ENCODE data around the gene SPSB4. TPM values are rescaled to one million over a fixed set of nuclear protein-coding genes. Genes with fewer than 3 reads are reported as not detected.

SPSB4 gene
- total RNA-seq, 1 donor from 2014 or later = 0.26 TPM

- no peak for TF ChIP-seq CTCF (IDR thresholded peaks at IDR 0.05; ENCODE audit: insufficient read depth, low read length, severe bottlenecking)
- no peak for FAIRE-seq
- no peak overlapping the region for H3K4me3 ChIP-seq (ENCODE audit: low read depth, low read length)
- no peaks in the 10 kb centered on the region for H3K36me3 ChIP-seq (ENCODE audit: control insufficient read depth, insufficient read depth, low read length)
- no peaks in the 10 kb centered on the region for H3K27me3 ChIP-seq (ENCODE audit: control insufficient read depth, insufficient read depth, low read length)
- DNase-seq (ENCODE audit: low read depth) = no peak
Measured at GRCh38 chr3:141073580-141073979, 22.4 kb downstream of the SPSB4 start.

DNA sequence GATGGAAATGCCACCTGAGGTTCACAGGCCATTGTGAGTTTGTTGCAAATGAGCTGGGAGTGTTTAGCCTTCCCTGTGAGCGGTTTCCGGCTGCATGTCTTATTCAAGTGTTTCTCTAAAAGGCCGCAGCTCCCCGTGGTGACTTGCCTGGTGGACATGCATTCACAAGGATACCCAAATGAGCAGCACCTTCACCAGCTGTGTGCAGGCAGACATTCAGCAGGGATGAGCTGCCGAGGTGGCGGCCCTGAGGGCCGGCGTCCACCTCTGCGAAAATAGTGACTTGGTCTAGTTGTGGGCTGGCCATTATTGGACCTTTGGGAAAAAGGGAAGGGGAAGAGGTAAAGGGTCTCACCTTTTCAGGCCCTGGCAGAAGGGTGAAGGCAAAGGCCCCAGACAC lies 23.4 kb downstream of the SPSB4 start:
- Histone ChIP-seq H3K4me3 (ENCODE audit: low read depth, low read length) (no peak overlapping the region), H3K27me3 (ENCODE audit: control insufficient read depth, insufficient read depth, low read length) (no peaks in the 10 kb centered on the region), H3K36me3 (ENCODE audit: control insufficient read depth, insufficient read depth, low read length) (no peaks in the 10 kb centered on the region)
- no peak for TF ChIP-seq CTCF (IDR thresholded peaks at IDR 0.05; ENCODE audit: insufficient read depth, low read length, severe bottlenecking)
- no peak for FAIRE-seq
- no peak for DNase-seq (ENCODE audit: low read depth)

DNA sequence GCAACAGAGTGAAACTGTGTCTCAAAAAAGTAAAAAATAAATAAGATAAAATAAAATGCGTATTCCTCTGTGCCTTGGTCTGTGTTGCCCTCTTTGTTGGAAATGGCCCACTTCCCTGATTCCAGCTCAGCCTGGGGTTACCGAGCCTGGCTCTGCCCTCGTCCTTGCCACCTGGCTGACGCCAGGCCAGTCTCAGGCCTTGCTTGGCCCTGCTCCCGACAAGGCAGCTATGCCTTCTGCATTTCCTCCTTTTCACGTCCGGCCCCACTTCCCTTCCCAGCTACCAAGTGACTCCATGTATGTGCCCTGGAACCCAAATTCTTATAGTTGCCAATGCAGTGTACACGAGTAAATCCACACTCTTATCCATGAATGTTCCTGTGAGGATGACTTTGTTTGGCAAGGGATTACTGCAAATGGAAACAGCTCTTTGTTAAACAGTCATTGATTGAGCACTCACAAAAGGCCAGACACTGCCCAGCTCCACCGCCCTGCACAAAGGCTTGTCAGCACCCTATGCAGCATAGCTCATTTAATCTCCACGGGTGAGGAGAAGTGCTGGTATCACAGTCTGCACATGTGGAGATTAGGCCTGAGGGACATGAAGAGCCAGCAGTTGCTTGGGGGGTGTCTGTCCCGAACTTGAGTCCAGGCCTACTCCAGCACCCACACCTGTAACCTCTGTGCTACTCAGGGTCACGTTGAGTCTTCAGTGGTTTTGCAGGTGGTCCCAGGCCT lies 25.1 kb downstream of the SPSB4 start:
- no peak for FAIRE-seq
- no peaks in the 10 kb centered on the region for H3K27me3 ChIP-seq (ENCODE audit: control insufficient read depth, insufficient read depth, low read length)
- TF ChIP-seq CTCF (IDR thresholded peaks at IDR 0.05; ENCODE audit: insufficient read depth, low read length, severe bottlenecking) = no peak
- H3K36me3 ChIP-seq (ENCODE audit: control insufficient read depth, insufficient read depth, low read length) = no peaks in the 10 kb centered on the region
- no peak for DNase-seq (ENCODE audit: low read depth)
- H3K4me3 ChIP-seq (ENCODE audit: low read depth, low read length) = no peak overlapping the region

DNA sequence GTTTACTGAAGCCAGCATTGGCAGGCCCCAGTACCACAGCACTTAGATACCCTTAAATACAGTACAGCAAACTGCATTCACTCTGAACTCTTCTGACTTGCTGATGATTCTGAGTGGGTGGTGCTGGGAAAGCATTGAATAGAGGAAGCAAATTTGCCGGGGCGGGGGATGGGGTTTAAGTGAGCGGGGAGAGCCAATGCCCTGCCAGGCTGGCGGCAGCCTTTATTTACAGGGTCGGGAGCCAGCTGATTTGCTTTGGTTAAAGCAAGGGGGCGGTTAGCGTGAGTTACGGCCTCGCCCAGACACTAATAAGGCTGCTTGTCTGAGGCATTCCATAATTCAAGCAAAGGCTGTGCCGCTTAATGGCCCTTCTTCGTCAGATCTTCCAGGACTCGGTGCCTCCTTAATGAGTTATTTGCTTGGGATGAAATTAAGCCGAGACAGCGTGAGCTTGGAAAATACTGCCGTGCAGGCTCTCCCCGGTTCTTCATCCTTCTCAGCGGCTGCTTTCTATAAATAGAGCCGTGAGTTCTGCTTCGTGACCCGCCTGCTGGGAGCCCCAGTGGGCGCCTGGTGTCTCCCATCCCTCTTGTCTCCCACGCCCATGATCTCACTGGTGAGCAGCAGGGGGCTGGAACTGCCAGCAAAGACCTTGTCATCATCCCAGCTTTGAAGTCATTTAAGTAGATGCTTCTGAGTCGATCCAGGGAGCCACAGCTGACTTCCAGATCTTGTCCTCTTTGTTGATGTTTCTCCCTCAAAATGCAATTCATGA lies 25.8 kb downstream of the SPSB4 start:
- FAIRE-seq = no peak
- H3K4me3 ChIP-seq (ENCODE audit: low read depth, low read length) = no peak overlapping the region
- no peaks in the 10 kb centered on the region for H3K36me3 ChIP-seq (ENCODE audit: control insufficient read depth, insufficient read depth, low read length)
- no peaks in the 10 kb centered on the region for H3K27me3 ChIP-seq (ENCODE audit: control insufficient read depth, insufficient read depth, low read length)
- TF ChIP-seq CTCF (IDR thresholded peaks at IDR 0.05; ENCODE audit: insufficient read depth, low read length, severe bottlenecking) = no peak
- DNase-seq (ENCODE audit: low read depth) = no peak

DNA sequence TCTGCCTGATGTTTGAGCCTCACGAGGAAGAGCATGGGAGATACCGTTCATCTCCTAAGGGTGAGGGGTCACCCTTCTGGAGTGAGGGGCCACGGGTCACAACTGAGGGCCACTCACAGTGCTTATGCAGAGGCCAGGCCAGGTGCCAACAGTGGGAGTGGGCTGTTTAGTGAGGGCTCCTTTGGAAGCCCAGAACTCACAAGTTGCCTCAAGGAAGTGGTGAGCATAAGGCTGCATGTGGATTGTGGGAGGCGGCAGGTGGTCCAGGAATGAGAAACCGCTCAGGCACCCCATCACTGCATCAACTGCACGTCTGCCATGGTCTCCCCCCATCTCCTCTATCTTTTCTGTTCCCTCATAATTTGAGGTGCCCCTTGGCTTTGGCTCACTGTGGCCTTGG lies 26.5 kb downstream of the SPSB4 start:
- H3K4me3 ChIP-seq (ENCODE audit: low read depth, low read length) = no peak overlapping the region
- no peak for FAIRE-seq
- no peaks in the 10 kb centered on the region for H3K36me3 ChIP-seq (ENCODE audit: control insufficient read depth, insufficient read depth, low read length)
- DNase-seq (ENCODE audit: low read depth) = no peak
- TF ChIP-seq CTCF (IDR thresholded peaks at IDR 0.05; ENCODE audit: insufficient read depth, low read length, severe bottlenecking) = no peak
- H3K27me3 ChIP-seq (ENCODE audit: control insufficient read depth, insufficient read depth, low read length) = no peaks in the 10 kb centered on the region
